HepG2 (cell line): ENCODE data around the gene PPP2R5B. TPM values are rescaled to one million over a fixed set of nuclear protein-coding genes. Genes with fewer than 3 reads are reported as not detected.
A peak's percentile ranks its signal among the peaks of the same experiment; 100 is the strongest.

Experiments
- ESRRA ChIP-seq: sonication (generic); formaldehyde crosslinking; IDR thresholded peaks from 2 replicates; pipeline ENCODE4 v1.5.1; 2020; ENCODE audit warnings: mild to moderate bottlenecking, low read depth, missing genetic modification reagents
- FOSL2 ChIP-seq: sonication (generic); formaldehyde crosslinking; IDR thresholded peaks from 2 replicates; pipeline ENCODE4 v1.4.0; 2020; ENCODE audit warnings: missing genetic modification reagents
- FOXK2 ChIP-seq: fragments of 450-650 bp; IDR thresholded peaks from 2 replicates; pipeline ENCODE4 v1.6.1; 2016
- MYC ChIP-seq: sonication (generic); formaldehyde crosslinking; IDR thresholded peaks from 2 replicates; pipeline ENCODE4 v1.9.0; 2021; ENCODE audit warnings: missing genetic modification reagents, borderline replicate concordance
- NFE2L1 ChIP-seq: sonication (generic); formaldehyde crosslinking; IDR thresholded peaks from 2 replicates; pipeline ENCODE4 v1.4.0; 2020; ENCODE audit warnings: missing genetic modification reagents, mild to moderate bottlenecking, borderline replicate concordance
- NR2F6 ChIP-seq, 2 experiments: IDR thresholded peaks; 2 replicates each; pipeline ENCODE4 v1.6.1; 2016; ENCODE audit warnings: antibody characterized with exemption in 1 of 2, mild to moderate bottlenecking in 1 of 2
- NRL ChIP-seq: sonication (generic); formaldehyde crosslinking; IDR thresholded peaks from 2 replicates; pipeline ENCODE4 v1.5.0; 2020; ENCODE audit warnings: missing genetic modification reagents, mild to moderate bottlenecking, moderate library complexity, borderline replicate concordance
- ONECUT2 ChIP-seq: sonication (generic); formaldehyde crosslinking; IDR thresholded peaks from 2 replicates; pipeline ENCODE4 v1.4.0; 2020; ENCODE audit warnings: missing genetic modification reagents
- POLR2AphosphoS2 ChIP-seq: IDR thresholded peaks from 2 replicates; pipeline ENCODE4 v1.6.1; 2011; ENCODE audit warnings: low read depth, low read length, improper control_type of control experiment
- PPARG ChIP-seq: conservative IDR thresholded peaks from 2 replicates; pipeline ENCODE4 v1.6.1; 2016; ENCODE audit warnings: missing biosample characterization, missing genetic modification reagents
- RNF2 ChIP-seq: fragments of 450-650 bp; conservative IDR thresholded peaks from 2 replicates; pipeline ENCODE4 v1.6.1; 2016; ENCODE audit warnings: low read depth
- SPEN ChIP-seq: sonication (generic); formaldehyde crosslinking; IDR thresholded peaks from 2 replicates; pipeline ENCODE4 v1.5.1; 2020; ENCODE audit warnings: low read depth, mild to moderate bottlenecking, missing genetic modification reagents
- XRCC5 ChIP-seq: fragments of 200-400 bp; formaldehyde crosslinking; optimal IDR thresholded peaks from 2 replicates; pipeline ENCODE3; 2017; ENCODE audit warnings: mild to moderate bottlenecking, low read length
- ZBTB7A ChIP-seq: sonication (generic); formaldehyde crosslinking; IDR thresholded peaks from 2 replicates; pipeline ENCODE4 v1.8.0; 2022; ENCODE audit warnings: mild to moderate bottlenecking, missing genetic modification reagents
- ZNF180 ChIP-seq: sonication (generic); formaldehyde crosslinking; IDR thresholded peaks from 2 replicates; pipeline ENCODE4 v1.4.0; 2020; ENCODE audit warnings: low read depth, missing genetic modification reagents, borderline replicate concordance
- ZNF234 ChIP-seq: sonication (generic); formaldehyde crosslinking; conservative IDR thresholded peaks from 2 replicates; pipeline ENCODE4 v1.5.1; 2020; ENCODE audit warnings: mild to moderate bottlenecking, missing genetic modification reagents
- ZNF274 ChIP-seq: sonication (generic); formaldehyde crosslinking; IDR thresholded peaks from 2 replicates; pipeline ENCODE4 v1.5.1; 2020; ENCODE audit warnings: mild to moderate bottlenecking, missing genetic modification reagents
- ZNF317 ChIP-seq: sonication (generic); formaldehyde crosslinking; IDR thresholded peaks from 2 replicates; pipeline ENCODE4 v1.5.0; 2020; ENCODE audit warnings: mild to moderate bottlenecking, missing genetic modification reagents
- ZNF563 ChIP-seq: sonication (generic); formaldehyde crosslinking; IDR thresholded peaks from 2 replicates; pipeline ENCODE4 v1.8.0; 2022; ENCODE audit warnings: mild to moderate bottlenecking, moderate library complexity, missing genetic modification reagents
- ZNF709 ChIP-seq: sonication (generic); formaldehyde crosslinking; IDR thresholded peaks from 2 replicates; pipeline ENCODE4 v1.5.0; 2020; ENCODE audit warnings: mild to moderate bottlenecking, missing genetic modification reagents
- ZNF792 ChIP-seq: IDR thresholded peaks from 2 replicates; pipeline ENCODE4 v1.6.1; 2016
- ZNF841 ChIP-seq: sonication (generic); formaldehyde crosslinking; IDR thresholded peaks from 2 replicates; pipeline ENCODE4 v1.8.1; 2023; ENCODE audit warnings: missing genetic modification reagents, borderline replicate concordance
- ZSCAN12 ChIP-seq: sonication (generic); formaldehyde crosslinking; IDR thresholded peaks from 2 replicates; pipeline ENCODE4 v1.9.0; 2021; ENCODE audit warnings: mild to moderate bottlenecking, missing genetic modification reagents
- polyA plus RNA-seq, 8 experiments: library from polyadenylated mRNA; depleted of rRNA in 3 of 8; stranded (reverse) in 7 of 8; unstranded in 1 of 8; fragments of >200 nt; fragmentation: Illumina TruSeq in 4 of 8; extraction: Trizol in 4 of 8; gene quantifications; 2 replicates each; pipeline versions ENCODE4 v1.2.1 to v1.2.3, GENCODE V29; 2011 to 2016; ENCODE audit warnings: low read depth in 4 of 8, missing spikeins in 1 of 8, mixed read lengths in 1 of 8; ENCODE audit not compliant: insufficient read depth in 1 of 8
- total RNA-seq, 5 experiments: library from RNA; depleted of rRNA; stranded (reverse); fragments of >200 nt; fragmentation: Illumina TruSeq; extraction: Trizol; gene quantifications; 2 replicates each; pipeline ENCODE4 v1.2.3, GENCODE V29; 2016; ENCODE audit warnings: low read depth in 1 of 5
- TF ChIP-seq, protein P1 (sequence below): sonication (generic); formaldehyde crosslinking; IDR thresholded peaks from 2 replicates; pipeline ENCODE4 v1.4.0; 2020; ENCODE audit warnings: missing genetic modification reagents
- TF ChIP-seq, protein P2 (sequence below): sonication (generic); formaldehyde crosslinking; IDR thresholded peaks from 2 replicates; pipeline ENCODE4 v1.4.0; 2020; ENCODE audit warnings: missing genetic modification reagents
- TF ChIP-seq, protein P3 (sequence below): sonication (generic); formaldehyde crosslinking; IDR thresholded peaks from 2 replicates; pipeline ENCODE4 v1.5.0; 2020; ENCODE audit warnings: missing genetic modification reagents

Gene PPP2R5B
- total and polyA plus RNA-seq, 2 of the 13 experiments (the other 11 are each of a cell fraction or from before 2014, with no cell fraction given), result 2.3 to 8.3 TPM

DNA sequence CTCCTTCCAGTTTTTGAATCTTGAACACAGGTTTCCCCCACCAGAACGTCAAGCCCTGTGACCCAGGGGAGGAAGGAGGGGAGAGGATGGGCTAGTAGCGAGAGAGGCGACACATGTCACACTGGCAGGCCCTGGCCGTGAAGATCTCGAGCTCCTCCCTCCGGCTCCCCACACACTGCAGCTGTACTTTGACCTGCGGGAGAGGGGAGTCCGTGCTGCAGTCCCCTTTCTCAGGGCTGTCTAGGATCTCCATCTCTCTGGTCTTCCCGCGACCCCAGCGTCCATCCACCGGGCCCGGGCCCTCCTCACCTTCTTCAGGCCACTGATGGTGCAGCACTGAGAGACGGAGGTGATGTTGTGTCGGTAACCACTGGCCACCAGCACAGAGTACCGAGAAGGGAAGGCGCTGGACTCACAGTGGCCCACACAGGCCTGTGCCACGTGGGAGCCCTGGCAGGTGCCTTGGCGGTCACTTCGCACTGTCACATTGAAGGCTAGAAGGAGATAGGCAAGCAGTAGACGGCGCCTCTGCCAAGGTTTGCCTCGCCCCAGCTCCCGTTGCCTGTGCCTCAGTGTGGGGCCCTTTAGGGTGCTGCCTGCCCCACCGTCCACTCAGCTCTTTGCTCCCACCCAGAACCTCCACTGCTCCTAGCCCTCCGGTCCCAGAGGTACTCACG is 10.3 kb downstream of the PPP2R5B start (continued):
- 0 out of 2 replicates have a peak, but pooled peaks have one; percentile 56 for TF ChIP-seq ZNF709 (CRISPR knock-in tag)
- TF ChIP-seq XRCC5, result peak; percentile 35
- TF ChIP-seq ZNF317, result no peak
- TF ChIP-seq FOSL2, result no peak; the same call in none of the 2 replicates
- no peak for TF ChIP-seq FOXK2
- TF ChIP-seq MYC (CRISPR knock-in tag), result peak; percentile 93; the same call in 1 of the 2 replicates
- no peak for TF ChIP-seq ZSCAN12 (CRISPR knock-in tag)
- TF ChIP-seq, protein P1, sequence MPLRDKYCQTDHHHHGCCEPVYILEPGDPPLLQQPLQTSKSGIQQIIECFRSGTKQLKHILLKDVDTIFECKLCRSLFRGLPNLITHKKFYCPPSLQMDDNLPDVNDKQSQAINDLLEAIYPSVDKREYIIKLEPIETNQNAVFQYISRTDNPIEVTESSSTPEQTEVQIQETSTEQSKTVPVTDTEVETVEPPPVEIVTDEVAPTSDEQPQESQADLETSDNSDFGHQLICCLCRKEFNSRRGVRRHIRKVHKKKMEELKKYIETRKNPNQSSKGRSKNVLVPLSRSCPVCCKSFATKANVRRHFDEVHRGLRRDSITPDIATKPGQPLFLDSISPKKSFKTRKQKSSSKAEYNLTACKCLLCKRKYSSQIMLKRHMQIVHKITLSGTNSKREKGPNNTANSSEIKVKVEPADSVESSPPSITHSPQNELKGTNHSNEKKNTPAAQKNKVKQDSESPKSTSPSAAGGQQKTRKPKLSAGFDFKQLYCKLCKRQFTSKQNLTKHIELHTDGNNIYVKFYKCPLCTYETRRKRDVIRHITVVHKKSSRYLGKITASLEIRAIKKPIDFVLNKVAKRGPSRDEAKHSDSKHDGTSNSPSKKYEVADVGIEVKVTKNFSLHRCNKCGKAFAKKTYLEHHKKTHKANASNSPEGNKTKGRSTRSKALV (CRISPR knock-in tag), result no peak
- TF ChIP-seq, protein P2, sequence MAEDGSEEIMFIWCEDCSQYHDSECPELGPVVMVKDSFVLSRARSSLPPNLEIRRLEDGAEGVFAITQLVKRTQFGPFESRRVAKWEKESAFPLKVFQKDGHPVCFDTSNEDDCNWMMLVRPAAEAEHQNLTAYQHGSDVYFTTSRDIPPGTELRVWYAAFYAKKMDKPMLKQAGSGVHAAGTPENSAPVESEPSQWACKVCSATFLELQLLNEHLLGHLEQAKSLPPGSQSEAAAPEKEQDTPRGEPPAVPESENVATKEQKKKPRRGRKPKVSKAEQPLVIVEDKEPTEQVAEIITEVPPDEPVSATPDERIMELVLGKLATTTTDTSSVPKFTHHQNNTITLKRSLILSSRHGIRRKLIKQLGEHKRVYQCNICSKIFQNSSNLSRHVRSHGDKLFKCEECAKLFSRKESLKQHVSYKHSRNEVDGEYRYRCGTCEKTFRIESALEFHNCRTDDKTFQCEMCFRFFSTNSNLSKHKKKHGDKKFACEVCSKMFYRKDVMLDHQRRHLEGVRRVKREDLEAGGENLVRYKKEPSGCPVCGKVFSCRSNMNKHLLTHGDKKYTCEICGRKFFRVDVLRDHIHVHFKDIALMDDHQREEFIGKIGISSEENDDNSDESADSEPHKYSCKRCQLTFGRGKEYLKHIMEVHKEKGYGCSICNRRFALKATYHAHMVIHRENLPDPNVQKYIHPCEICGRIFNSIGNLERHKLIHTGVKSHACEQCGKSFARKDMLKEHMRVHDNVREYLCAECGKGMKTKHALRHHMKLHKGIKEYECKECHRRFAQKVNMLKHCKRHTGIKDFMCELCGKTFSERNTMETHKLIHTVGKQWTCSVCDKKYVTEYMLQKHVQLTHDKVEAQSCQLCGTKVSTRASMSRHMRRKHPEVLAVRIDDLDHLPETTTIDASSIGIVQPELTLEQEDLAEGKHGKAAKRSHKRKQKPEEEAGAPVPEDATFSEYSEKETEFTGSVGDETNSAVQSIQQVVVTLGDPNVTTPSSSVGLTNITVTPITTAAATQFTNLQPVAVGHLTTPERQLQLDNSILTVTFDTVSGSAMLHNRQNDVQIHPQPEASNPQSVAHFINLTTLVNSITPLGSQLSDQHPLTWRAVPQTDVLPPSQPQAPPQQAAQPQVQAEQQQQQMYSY (CRISPR knock-in tag), result no peak
- no peak for TF ChIP-seq NFE2L1 (CRISPR knock-in tag)
- TF ChIP-seq, protein P3, sequence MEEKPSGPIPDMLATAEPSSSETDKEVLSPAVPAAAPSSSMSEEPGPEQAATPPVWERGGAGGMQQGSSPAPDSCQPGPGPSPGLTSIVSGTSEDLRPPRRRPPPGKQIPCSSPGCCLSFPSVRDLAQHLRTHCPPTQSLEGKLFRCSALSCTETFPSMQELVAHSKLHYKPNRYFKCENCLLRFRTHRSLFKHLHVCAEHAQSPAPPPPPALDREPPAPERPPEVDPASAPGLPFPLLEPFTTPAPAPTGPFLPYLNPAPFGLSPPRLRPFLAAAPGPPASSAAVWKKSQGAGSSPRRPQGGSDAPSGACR (CRISPR knock-in tag), result no peak
- peak; percentile 76; the same call in 1 of the 2 replicates for TF ChIP-seq ZNF563 (CRISPR knock-in tag)
- TF ChIP-seq PPARG, result no peak
- no peak for TF ChIP-seq ZNF180 (CRISPR knock-in tag)
- TF ChIP-seq ZBTB7A (CRISPR knock-in tag), result peak; percentile 70
- TF ChIP-seq SPEN (CRISPR knock-in tag), result peak; percentile 80
- TF ChIP-seq POLR2AphosphoS2, result no peak
- no peak for TF ChIP-seq ZNF841 (CRISPR knock-in tag)
- 0 out of 2 replicates have a peak, but pooled peaks have one; percentile 30 for TF ChIP-seq ESRRA (CRISPR knock-in tag)
- TF ChIP-seq ONECUT2 (CRISPR knock-in tag), result no peak
- TF ChIP-seq ZNF234 (CRISPR knock-in tag), result no peak
- 0 out of 2 replicates have a peak, but pooled peaks have one; percentile 35 for TF ChIP-seq NR2F6 (IDR thresholded peaks at IDR 0.05)
- TF ChIP-seq NR2F6 (CRISPR knock-in tag; IDR thresholded peaks at IDR 0.05), result peak; percentile 34; the same call in 1 of the 2 replicates
- TF ChIP-seq NRL (CRISPR knock-in tag), result peak; percentile 52; the same call in 1 of the 2 replicates
- TF ChIP-seq ZNF274 (CRISPR knock-in tag), result peak; percentile 94
- no peak for TF ChIP-seq ZNF792
- peak; percentile 78 for TF ChIP-seq RNF2
